CD14-positive monocyte (primary cell): ENCODE measurements around the gene PRKCA. TPM values are rescaled to one million over a fixed set of nuclear protein-coding genes. Genes with fewer than 3 reads are reported as not detected.
"Not testable (repeated sequence)": the region's sequence is repeated elsewhere in the genome, so short reads cannot be mapped to it uniquely, and the experiment has no call there.

Experiments
- DNase-seq, 3 donors: peaks; one replicate each; pipeline ENCODE4 v3.0.0-alpha.2; 2011 to 2022
- H2AFZ ChIP-seq: 2 replicates; pipeline ENCODE4 v1.6.0; 2012; ENCODE audit warnings: mild to moderate bottlenecking, low read depth, low read length, inconsistent platforms; ENCODE audit not compliant: insufficient read depth, poor library complexity, severe bottlenecking
- H3K27ac ChIP-seq, 2 donors: 1 replicate in 1 of 2; 2 replicates in 1 of 2; pipeline ENCODE4 v1.5.1; 2012 to 2013; ENCODE audit warnings: low read length in 2 of 2, control low read depth in 1 of 2, inconsistent platforms in 1 of 2, low read depth in 1 of 2, mild to moderate bottlenecking in 1 of 2
- H3K27me3 ChIP-seq, 2 donors: one replicate each; pipeline versions ENCODE4 v1.6.0 to v1.6.1; 2011 to 2013; ENCODE audit warnings: low read length in 2 of 2; ENCODE audit not compliant: control insufficient read depth in 2 of 2, insufficient read depth in 2 of 2
- H3K36me3 ChIP-seq, 2 donors: replicated peaks in 1 of 2; 1 replicate in 1 of 2; 2 replicates in 1 of 2; pipeline versions ENCODE4 v1.5.1 to v1.6.1; 2012 to 2013; ENCODE audit warnings: low read length in 2 of 2, control low read depth in 1 of 2, inconsistent platforms in 1 of 2, mild to moderate bottlenecking in 1 of 2; ENCODE audit not compliant: insufficient read depth in 2 of 2, control insufficient read depth in 1 of 2
- H3K4me1 ChIP-seq, 2 donors: 1 replicate in 1 of 2; 2 replicates in 1 of 2; pipeline versions ENCODE4 v1.5.1 to v1.6.1; 2012 to 2013; ENCODE audit warnings: low read length in 2 of 2, control low read depth in 1 of 2, inconsistent platforms in 1 of 2, mild to moderate bottlenecking in 1 of 2, moderate library complexity in 1 of 2; ENCODE audit not compliant: insufficient read depth in 2 of 2, control insufficient read depth in 1 of 2
- H3K4me2 ChIP-seq: replicated peaks from 2 replicates; pipeline ENCODE3; 2012; ENCODE audit warnings: low read length, moderate library complexity, mild to moderate bottlenecking; ENCODE audit not compliant: poor library complexity, severe bottlenecking; ENCODE audit errors: extremely low read depth
- H3K4me3 ChIP-seq, 3 experiments: fragments of 200-600 bp in 1 of 3; sonication (generic) in 1 of 3; replicated peaks in 1 of 3; 1 replicate in 2 of 3; 2 replicates in 1 of 3; pipeline ENCODE4 v1.5.1; 2011 to 2013; ENCODE audit warnings: low read length in 3 of 3, mild to moderate bottlenecking in 3 of 3, control low read depth in 2 of 3, low read depth in 2 of 3, inconsistent platforms in 1 of 3, moderate library complexity in 1 of 3
- H3K79me2 ChIP-seq: 2 replicates; pipeline ENCODE4 v1.6.0; 2012; ENCODE audit warnings: mild to moderate bottlenecking, control low read depth, inconsistent platforms, low read length, moderate library complexity; ENCODE audit not compliant: insufficient read depth
- H3K9ac ChIP-seq: 2 replicates; pipeline ENCODE4 v1.6.0; 2017; ENCODE audit warnings: low read length, mild to moderate bottlenecking; ENCODE audit not compliant: insufficient read depth, poor library complexity, severe bottlenecking
- H3K9me3 ChIP-seq, 2 donors: replicated peaks in 1 of 2; 1 replicate in 1 of 2; 2 replicates in 1 of 2; pipeline versions ENCODE4 v1.5.1 to v1.6.1; 2012 to 2013; ENCODE audit warnings: low read length in 2 of 2, control low read depth in 1 of 2; ENCODE audit not compliant: control insufficient read depth in 1 of 2, insufficient read depth in 1 of 2
- H4K20me1 ChIP-seq: 2 replicates; pipeline ENCODE4 v1.6.0; 2012; ENCODE audit warnings: mild to moderate bottlenecking, low read length, control low read depth, moderate library complexity; ENCODE audit not compliant: insufficient read depth
- H3K27ac Mint-ChIP-seq, 7 donors: one replicate each; pipeline ENCODE4 v1.8.0; 2020; ENCODE audit warnings: mild to moderate bottlenecking in 7 of 7, mixed read lengths in 7 of 7, moderate library complexity in 6 of 7, inconsistent platforms in 2 of 7
- H3K27me3 Mint-ChIP-seq, 3 donors: one replicate each; pipeline ENCODE4 v1.8.0; 2021 to 2022; ENCODE audit warnings: low read depth in 3 of 3, mild to moderate bottlenecking in 3 of 3, mixed read lengths in 3 of 3, moderate library complexity in 3 of 3, inconsistent platforms in 1 of 3
- H3K36me3 Mint-ChIP-seq, 2 donors: one replicate each; pipeline ENCODE4 v1.8.0; 2020; ENCODE audit warnings: mixed read lengths in 2 of 2, inconsistent platforms in 1 of 2, mild to moderate bottlenecking in 1 of 2
- H3K4me1 Mint-ChIP-seq: one replicate; pipeline ENCODE4 v1.8.0; 2020; ENCODE audit warnings: mild to moderate bottlenecking, mixed read lengths
- H3K4me3 Mint-ChIP-seq, 2 donors: one replicate each; pipeline ENCODE4 v1.8.0; 2020; ENCODE audit warnings: mild to moderate bottlenecking in 2 of 2, mixed read lengths in 2 of 2, moderate library complexity in 1 of 2
- H3K9me3 Mint-ChIP-seq, 7 donors: one replicate each; pipeline ENCODE4 v1.8.0; 2020 to 2022; ENCODE audit warnings: mixed read lengths in 7 of 7, mild to moderate bottlenecking in 6 of 7, moderate library complexity in 6 of 7, inconsistent platforms in 2 of 7
- CTCF ChIP-seq: fragments of 200-600 bp; IDR thresholded peaks from one replicate; pipeline ENCODE4 v1.8.0; 2022; ENCODE audit warnings: antibody characterized with exemption, mild to moderate bottlenecking
- WGBS: methylation state at CpG from one replicate; pipeline ENCODE4 v1.1.5; 2013; ENCODE audit warnings: missing lambda C conversion rate; ENCODE audit not compliant: insufficient coverage; 5-methylcytosine and 5-hydroxymethylcytosine counted together
- intact Hi-C, 2 donors: fragments of 100-400 bp; cut with micrococcal nuclease; formaldehyde crosslinking; loops; one replicate each; pipeline versions ENCODE4 v1.15.0 to v1.15.1; 2023
- polyA plus RNA-seq, 3 donors: library from polyadenylated mRNA; depleted of rRNA in 1 of 3; unstranded in 2 of 3; stranded (reverse) in 1 of 3; fragments of 300-500 nt in 2 of 3; fragments of >200 nt in 1 of 3; fragmentation: Illumina TruSeq in 2 of 3; gene quantifications; 1 replicate in 2 of 3; 2 replicates in 1 of 3; pipeline ENCODE4 v1.2.3, GENCODE V29; 2012 to 2021

PRKCA gene
- polyA plus RNA-seq, 3 donors, result 0.22 to 7.1 (median 0.30) TPM

GRCh38 chr17:66345264-66345663 is 42.9 kb downstream of the PRKCA start:
- intact Hi-C loops, result no loop called here
- no peak overlapping the region for H3K27ac Mint-ChIP-seq
- Histone ChIP-seq H3K4me2 (no peak overlapping the region), H3K36me3 (peaks cover 0 to 6% of the 10 kb centered on the region in 2 donors), H2AFZ (no peak overlapping the region), H3K4me1 (no peaks in the 10 kb centered on the region), H3K9ac (no peak overlapping the region), H3K4me3 (no peak overlapping the region), H3K27ac (no peak overlapping the region), H3K9me3 (no peaks in the 10 kb centered on the region), H3K27me3 (no peaks in the 10 kb centered on the region), H4K20me1 (no peaks in the 10 kb centered on the region), H3K79me2 (peaks cover 27% of the 10 kb centered on the region)
- no peak for DNase-seq
- peaks cover 13% of the 10 kb centered on the region for H3K4me1 Mint-ChIP-seq
- no peak for TF ChIP-seq CTCF
- peaks cover 10 to 20% of the 10 kb centered on the region in 2 donors for H3K36me3 Mint-ChIP-seq
- H3K27me3 Mint-ChIP-seq, result peaks cover 2 to 6% (median 5%) of the 10 kb centered on the region in 3 donors
- no peak overlapping the region for H3K4me3 Mint-ChIP-seq
- peaks cover 0 to 3% (median 0%) of the 10 kb centered on the region in 7 donors for H3K9me3 Mint-ChIP-seq
- WGBS, result 100% methylated on average over 3 of the region's 4 CpGs

GRCh38 chr17:66345949-66346638 is 43.7 kb downstream of the PRKCA start:
- H3K79me2 ChIP-seq, result peaks cover 27% of the 10 kb centered on the region
- intact Hi-C loops, result not testable (repeated sequence)

More at GRCh38 chr17:66345949-66346638, 43.7 kb downstream of the PRKCA start:
- H3K9me3 ChIP-seq, H3K4me3 ChIP-seq, H3K27me3 Mint-ChIP-seq, H3K27ac Mint-ChIP-seq, H3K9me3 Mint-ChIP-seq, H3K4me2 ChIP-seq, H3K9ac ChIP-seq, H3K27me3 ChIP-seq, H3K27ac ChIP-seq, H3K4me1 ChIP-seq, H2AFZ ChIP-seq, H4K20me1 ChIP-seq, H3K4me3 Mint-ChIP-seq, H3K36me3 ChIP-seq, DNase-seq: not testable (repeated sequence)
- Mint-ChIP-seq H3K4me1 (peaks cover 18% of the 10 kb centered on the region), H3K36me3 (peaks cover 8 to 15% of the 10 kb centered on the region in 2 donors)
- 91% methylated on average over 7 of the region's 12 CpGs for WGBS
